GM19043 (cell line): Measurements from ENCODE around the gene GUK1.
"Not testable (repeated sequence)": the region's sequence is repeated elsewhere in the genome, so short reads cannot be mapped to it uniquely, and the experiment has no call there.

Experiments used
- ATAC-seq: cut with Tn5 transposase; IDR thresholded peaks from one replicate; pipeline ENCODE4 v1.9.1; 2021; ENCODE audit warnings: low read depth; ENCODE audit not compliant: unreplicated experiment

The GUK1 gene

DNA sequence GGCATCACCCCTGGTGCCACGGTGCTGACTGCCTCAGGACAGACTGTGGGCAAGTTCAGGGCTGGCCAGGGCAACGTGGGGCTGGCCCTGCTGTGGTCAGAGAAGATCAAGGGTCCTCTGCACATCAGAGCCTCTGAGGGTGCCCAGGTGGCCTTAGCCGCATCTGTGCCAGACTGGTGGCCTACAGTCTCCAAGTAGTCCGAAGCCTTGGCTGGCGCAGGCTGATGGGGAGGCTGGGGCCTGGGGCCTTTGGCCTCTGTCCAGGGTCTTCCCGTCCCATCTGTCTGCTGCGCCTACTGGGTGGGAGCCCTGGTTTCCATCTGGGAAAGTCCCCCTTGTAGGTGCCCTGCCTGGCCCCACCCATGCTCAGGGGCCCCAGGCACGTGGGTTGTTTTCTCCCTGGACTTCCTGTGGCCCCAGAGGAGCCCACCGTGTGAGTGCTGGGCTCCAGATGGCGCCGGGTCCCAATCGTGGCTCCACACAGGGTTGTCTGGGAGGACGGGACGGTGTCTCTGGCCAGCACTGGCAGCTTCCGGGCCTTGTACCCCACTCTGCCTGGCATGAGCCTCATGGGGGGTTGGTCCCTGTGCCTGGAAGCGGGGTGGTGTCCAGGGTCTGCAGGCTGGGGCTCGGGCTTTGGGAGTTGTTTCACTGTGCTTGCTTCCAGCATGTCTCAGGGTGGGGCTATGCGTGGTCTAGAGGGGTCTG lies 35.4 kb downstream of the GUK1 start:
- no peak for ATAC-seq

DNA sequence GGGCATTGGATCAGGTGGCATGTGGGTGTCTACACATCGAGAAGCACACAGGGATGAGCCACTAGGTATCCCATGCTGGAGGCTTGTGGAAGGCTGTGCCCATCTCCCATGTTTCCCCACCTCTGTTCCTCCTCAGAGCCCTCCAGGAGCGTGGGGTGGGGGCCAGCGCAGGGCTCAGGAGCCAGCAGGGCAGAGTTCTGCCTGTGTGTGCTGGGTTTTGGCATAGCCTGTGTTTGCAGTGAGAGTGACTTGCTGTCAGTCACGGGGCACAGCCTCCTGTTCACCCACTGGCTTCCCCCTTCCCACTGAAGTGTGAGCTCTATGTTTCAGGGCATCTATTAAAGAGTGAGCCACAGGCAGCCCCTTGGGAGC lies 35.9 kb downstream of the GUK1 start:
- no peak for ATAC-seq

DNA sequence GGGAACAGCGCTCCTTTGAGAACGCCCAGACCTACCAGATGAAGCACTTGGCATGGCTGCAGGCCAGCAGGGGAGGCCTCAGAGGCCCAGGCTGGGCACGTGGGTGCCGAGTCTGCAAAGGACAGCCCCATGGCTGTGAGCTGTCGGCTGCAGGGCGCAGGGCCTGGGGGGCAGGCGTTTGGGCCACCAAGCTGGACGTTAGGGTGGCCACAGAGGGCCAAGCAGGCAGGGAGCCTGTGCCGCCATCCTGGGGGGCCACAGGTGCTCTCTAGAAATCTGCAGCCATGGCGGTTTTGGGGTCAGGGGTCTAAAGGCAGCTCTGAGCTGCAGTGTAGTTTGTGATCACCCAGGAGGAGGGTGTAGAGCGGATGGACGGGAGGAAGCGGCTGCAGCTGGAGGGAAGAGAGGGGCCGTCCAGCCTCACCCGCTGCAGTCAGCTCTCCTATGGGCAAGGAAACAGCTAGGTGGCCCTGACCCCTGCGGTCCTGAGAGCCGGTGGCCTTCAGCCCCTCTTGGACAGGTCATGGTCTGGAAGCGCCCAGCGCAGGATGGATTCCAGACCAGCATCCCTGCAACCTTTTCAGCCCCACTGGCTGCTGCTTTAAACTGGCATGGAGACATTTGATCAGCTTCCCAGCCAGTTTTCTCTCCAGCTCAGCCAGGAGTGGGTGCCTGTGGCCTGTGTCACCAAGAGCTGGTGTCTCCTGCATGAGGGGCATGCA lies 36.5 kb downstream of the GUK1 start:
- ATAC-seq = no peak

DNA sequence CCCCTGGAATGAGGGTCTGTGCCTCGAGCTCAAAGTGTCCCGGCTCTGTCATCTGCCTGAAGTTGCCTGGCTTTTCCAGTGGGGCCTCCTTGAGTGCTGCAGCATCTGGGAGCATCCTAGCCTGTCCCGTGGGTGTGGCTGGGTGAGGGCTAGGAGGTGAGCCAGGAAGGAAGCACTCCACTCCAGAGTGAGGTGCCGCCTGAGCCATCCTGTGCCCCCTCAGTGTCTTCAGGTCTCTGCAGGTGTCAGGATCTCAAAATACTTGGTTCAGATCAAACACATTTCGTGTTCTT lies 37.0 kb downstream of the GUK1 start:
- no peak for ATAC-seq

DNA sequence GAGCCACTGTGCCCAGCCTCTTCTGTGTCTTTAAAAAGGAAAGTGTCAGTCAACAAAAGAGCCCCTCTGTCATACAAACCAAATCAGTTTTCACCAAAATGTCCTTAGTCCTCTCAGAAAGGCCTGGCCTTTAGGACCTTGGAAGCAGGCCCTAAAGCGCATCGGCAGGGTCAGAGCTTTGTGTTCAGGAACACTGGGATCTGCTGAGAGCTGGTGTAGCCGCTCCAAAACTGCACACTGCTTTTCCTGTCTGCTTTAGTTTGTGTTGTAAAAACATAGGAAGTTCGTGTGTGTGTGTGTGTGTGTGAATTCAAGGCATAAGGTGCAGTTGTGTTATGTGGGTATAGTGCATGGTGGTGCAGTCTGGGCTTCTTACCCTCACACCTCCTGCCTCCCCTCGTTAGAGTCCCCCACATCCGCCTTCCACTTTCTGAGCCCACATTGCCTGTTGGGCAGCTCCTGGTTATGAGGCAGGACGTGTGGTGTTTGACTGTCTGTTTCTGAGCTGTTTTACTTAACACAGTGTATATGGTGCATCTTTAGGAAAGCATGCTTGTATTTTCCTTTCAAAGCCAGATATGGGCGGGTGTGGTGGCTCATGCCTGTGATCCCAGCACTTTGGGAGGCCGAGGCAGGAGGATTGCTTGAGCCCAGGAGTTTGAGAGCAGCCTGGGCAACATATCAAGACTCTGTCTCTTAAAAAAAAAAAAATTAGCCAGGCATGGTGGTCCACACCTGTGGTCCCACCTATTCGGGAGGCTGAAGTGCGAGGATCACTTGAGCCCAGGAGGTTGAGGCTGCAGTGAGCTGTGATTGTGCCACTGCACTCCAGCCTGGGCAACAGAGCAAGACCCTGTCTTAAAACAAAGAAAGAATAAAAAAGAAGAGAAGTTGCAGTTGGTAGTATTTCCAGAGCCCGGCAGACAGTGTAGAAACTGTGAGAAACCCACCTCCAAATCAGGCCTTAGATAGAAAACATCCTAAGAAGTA lies 37.9 kb downstream of the GUK1 start:
- ATAC-seq = no peak

DNA sequence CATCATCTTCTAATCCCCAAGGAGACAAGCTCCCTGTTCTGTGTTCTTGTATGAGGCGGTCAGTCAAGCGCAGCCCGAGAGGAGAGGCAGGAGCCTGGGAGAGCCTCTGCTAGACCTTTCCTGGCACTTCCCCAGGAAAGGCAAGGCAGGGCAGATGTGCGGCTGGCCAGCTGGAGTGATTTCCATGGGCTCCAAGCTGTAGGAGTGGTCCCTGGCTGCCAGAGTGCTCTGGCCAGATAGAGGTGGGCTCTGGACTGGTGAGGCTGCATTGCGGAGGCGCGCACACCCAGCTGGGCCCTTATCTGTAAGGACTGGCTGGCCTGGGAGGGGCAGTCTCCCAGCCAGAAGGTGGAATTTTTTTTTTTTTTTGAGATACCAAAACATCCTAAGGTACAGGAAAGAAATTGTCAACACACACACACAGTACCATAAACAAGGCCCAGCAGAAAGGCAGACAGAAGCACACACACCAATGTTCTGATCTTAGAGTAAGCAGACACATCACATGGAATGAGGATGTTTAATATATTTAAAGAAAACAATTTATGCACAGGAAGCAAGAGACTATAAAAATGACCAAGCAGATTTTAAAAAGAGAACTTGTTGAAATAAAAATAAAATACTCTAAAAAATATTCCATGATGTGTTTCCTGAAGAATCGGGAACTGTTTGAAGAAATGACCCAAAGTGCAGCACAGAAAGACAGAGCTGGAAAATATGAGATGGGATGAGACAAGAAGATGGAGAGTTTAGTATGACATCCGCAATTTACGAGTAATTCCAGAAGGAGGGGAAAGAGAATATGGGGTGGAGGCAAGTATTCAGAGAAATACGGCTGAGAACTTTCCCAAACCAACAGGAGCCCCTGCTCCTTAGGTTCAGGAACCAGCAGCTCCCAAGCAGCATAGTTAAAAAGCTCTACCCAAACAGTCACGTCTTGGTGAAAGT lies 38.9 kb downstream of the GUK1 start:
- no peak for ATAC-seq

DNA sequence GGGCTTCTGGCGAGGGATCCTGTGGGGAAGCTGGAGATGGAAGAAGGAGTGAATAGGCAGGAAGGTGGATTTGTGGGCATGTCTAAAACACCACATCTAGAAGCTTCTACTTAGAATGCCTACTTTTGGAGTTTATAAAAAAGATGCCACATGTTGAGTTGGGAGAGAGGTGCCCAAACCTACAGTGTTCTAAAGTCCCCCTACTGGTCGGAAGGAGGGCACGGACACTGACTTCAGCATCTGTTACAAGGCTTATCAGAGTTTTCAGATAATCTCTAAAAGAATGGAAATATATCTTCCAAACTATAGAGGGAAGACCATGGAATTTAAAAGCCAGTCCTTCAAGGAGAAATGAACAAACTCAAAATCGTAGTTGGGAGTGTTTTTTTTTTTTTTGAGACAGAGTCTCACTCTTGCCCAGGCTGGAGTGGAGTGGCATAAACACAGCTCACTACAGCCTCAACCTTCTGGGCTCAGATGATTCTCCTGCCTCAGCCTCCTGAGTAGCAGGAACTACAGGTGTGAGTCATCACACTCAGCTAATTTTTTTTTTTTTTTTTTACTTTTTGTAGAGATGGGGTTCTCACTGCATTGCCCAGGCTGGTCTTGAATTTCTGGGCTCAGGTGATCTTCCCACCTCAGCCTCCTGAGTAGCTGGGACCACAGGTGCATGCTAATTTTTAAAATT lies 40.3 kb downstream of the GUK1 start:
- no peak for ATAC-seq

DNA sequence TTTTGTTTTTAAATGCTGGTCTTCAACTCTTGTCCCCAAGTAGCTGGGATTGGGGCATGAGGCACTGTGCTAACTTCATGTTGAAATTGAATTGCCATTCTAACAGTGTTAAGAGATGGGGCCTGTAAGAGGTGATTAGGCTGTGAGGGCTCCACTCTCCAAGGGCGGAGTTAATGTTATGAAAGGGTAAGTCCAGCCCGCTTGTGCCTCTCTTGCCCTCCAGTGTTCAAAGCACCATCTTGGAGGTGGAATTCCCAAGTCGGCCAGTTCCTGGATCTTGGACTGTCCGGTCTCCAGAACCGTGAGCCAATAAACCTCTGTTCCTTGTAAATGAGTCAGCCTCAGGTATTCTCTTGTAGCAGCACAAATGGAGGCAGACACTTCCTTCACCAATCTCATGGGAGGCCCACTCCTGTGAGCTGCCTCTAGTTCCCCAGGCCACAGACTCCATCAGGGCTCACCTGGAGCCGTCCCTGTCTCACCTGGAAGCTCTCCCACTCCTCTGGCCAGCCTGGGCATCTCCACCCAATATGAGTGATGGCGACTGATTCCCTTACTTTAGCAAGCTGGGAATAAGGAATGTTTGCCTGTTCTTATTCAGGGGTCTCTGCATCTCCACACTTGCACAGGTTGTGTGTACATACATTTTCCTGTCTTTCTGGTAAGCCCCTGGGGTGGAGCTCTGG lies 41.0 kb downstream of the GUK1 start:
- no peak for ATAC-seq

DNA sequence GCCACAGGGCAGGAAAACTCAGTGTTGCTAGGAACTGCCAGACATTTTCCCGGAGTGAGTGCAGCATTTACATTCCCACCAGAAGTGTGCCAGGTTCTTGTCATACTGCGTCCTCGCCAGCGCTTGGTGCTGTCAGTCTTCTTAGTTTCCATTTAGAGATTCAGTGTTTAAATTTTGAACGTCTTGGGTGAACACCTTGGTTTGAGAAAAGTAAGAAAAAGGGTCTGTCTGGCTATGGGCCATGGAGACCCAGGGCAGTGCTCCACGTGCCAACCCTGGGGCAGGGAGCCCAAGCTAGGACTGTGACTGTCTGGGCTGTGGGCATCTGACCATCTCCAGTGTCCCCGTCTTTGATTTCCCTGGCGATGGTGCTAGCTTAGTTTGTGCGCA lies 41.6 kb downstream of the GUK1 start:
- no peak for ATAC-seq

DNA sequence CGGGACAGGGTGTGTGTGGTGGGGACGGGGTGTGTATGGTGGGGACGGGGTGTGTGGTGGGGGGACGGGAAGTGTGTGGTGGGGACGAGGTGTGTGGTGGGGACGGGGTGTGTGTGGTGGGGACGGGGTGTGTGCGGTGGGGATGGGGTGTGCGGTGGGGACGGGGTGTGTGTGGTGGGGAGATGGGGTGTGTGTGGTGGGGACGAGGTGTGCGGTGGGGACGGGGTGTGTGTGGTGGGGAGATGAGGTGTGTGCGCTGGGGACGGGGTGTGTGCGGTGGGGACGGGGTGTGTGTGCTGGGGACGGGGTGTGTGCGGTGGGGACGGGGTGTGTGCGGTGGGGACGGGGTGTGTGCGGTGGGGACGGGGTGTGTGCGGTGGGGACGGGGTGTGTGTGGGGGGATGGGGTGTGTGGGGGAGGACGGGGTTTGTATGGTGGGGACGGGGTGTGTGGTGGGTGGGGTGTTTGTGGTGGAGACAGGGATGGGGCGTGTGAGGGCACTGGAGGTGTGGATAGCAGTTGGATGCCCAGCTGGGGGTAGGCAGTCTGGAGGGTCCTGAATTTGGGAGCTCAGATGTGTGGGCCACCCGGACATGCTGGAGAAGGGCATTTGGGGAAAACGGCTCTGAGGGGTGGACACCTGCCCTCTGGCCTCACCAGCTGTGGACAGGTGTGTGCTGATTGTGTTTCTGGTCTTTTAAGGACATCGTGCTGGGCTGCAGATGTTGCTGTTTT lies 42.4 kb downstream of the GUK1 start:
- ATAC-seq = no peak

DNA sequence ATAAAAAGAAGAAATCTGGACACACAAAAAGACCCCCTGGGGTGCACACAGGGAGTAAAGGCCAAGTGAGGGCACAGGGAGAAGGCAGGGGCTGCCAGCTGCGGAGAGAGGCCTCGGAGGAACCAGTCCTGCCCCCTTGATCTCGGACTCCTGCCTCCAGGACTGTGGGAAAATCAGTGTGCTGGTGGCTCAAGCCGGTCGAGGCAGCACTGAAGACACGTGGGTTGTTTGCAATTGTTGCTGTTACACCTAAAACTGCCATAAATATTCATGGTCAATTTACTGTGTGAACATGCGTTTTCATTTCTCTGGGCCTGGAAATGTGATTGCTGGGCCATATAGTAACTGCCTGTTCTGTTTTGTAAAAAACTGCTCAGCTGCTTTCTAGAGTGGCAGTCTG lies 44.1 kb downstream of the GUK1 start:
- ATAC-seq = no peak

DNA sequence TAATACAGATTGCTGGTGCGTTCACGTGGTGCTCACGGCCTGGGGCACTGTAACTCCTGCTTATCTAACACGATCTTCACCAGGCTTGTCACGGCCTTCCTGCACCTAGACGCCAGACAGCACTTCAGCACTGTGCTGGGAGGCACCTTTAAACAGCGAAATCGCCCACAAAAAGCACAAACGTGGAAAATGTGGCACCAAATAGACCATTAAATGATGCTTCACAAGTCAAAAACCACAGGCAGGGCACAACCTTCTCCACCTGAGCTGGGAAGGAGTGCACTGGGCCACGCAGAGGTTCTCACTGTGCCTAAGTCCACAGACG lies 45.5 kb downstream of the GUK1 start:
- ATAC-seq = no peak

DNA sequence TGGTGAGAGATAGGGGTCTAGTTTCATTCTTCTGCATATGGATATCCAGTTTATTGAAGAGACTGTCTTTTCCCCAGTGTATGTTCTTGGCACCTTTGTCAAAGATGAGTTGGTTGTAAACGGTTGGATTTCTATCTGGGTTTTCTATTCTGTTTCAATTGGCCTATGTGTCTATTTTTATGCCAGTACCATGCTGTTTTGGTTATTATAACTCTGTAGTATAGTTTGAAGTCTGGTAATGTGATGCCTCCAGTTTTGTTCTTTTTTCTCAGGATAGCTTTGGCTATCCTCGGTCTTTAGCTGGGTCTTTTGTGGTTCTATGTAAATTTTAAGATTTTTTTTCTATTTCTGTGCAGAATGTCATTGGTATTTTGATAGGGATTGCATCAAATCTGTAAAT lies 48.2 kb downstream of the GUK1 start:
- not testable (repeated sequence) for ATAC-seq

DNA sequence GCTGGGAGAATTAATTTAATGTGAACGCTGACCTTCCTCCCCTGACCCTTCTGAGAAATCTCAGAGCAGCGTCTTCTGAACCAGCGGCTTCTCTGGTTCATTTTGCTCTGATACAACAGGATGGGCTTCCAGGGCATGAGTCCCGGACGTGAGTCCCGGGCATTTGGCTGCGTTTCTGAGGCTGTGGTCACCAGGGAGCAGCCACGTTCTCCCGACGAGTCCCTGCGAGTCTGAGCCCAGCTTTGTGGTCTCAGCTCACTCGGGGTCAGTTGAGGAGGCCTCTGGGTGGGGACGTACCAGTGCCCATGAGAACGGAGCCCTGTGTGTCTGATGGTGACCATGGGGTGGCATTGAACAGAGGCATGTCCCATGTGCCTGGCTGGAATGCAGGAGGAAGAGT lies 50.1 kb downstream of the GUK1 start:
- ATAC-seq = no peak

DNA sequence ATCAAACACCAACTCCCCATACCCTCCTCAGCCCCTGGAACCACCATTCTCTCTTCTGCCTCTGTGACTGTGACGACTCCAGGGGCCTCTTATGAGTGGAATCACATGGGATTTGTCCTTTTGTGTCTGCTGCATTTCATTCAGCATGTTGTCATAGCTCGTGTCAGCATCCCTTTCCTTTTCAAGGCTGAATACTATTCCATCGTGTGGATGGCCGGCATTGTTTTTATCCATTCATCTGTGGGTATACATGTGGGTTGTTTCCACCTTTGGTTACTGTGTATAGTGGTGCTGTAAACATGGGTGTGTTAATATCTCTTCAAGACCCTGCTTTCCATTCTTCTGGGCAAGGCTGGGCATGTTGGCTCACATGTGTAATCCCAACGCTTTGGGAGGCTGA lies 50.7 kb downstream of the GUK1 start:
- ATAC-seq = no peak

DNA sequence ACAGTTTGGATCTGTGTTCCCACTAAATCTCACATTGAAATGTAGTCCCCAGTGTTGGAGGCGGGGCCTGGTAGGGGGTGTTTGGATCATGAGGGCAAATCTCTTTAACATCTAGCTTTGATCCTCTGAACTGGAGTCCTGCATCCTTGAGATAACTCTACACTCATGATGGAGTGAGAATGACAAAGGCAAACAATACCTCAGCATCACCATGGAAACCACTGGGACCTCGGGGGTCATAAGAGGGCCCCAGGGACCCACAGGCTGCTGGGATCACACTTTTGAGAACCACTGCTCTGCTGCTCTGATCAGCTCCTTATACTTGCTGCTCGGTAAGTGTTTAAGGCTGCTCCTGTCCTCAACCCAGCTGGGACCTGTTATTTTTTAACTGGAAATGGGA lies 54.4 kb downstream of the GUK1 start:
- ATAC-seq = no peak

DNA sequence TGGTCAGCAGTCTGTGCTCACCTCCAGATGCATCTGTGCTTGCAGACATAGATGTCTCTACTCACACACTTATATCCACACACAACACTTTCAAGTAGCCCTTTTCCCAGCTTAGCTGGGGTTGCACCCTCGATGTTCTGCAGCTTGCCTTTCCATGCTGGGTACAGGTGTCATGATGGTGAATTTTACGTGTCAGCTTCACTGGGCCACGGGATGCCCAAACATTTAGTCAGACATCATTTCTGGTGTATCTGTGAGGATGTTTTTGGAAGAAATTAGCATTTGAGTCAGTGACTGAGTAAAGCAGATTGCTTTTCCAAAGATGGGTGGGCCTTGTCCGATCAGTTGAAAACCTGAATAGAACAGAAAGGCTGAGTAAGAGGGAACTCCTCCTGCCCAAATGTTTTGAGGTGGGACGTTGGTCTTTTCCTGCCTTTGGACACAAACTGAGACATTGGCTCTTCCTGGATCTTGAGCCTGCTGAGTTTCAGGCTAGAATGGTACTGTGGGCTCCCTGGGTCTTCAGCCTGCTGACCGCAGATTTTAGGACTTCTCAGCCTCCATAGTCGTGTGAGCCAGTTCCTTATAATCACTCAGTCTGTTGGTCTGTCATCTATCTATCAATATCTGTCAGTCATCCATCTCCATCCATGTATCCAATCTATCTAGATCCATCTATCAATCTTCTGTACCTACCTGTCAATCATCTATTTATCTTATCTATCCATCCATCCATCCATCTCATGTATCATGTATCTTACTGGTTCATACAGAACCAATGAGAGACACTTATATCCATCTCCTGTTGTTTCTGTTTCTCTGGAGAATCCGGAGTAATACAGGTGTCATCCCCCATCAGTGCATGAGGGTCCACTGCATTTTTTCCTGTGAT lies 55.1 kb downstream of the GUK1 start:
- ATAC-seq = no peak
